HG03025 (cell line): ENCODE data around the gene NOS2.
"Not testable (repeated sequence)": the region's sequence is repeated elsewhere in the genome, so short reads cannot be mapped to it uniquely, and the experiment has no call there.

Experiments used
- ATAC-seq: cut with Tn5 transposase; IDR thresholded peaks from one replicate; pipeline ENCODE4 v1.9.1; 2021; ENCODE audit warnings: mild to moderate bottlenecking, moderate library complexity; ENCODE audit not compliant: unreplicated experiment, low FRiP score

NOS2 gene

GRCh38 chr17:27800522-27800921 is at the start of gene NOS2:
Gene NOS2, minus strand, starts transcription at chr17:27800529. Its CDS starts 1,720 bp downstream, at chr17:27798809.
- no peak for ATAC-seq

- ATAC-seq = no peak
Observed at GRCh38 chr17:27849474-27850185, 49.3 kb upstream of the NOS2 start.

GRCh38 chr17:27848931-27849330 is 48.6 kb upstream of the NOS2 start:
- no peak for ATAC-seq

GRCh38 chr17:27846808-27847307 is 46.5 kb upstream of the NOS2 start:
- ATAC-seq = not testable (repeated sequence)

GRCh38 chr17:27846042-27846655 is 45.8 kb upstream of the NOS2 start:
- ATAC-seq = no peak

GRCh38 chr17:27845264-27846041 is 45.1 kb upstream of the NOS2 start:
- no peak for ATAC-seq

GRCh38 chr17:27840688-27841087 is 40.4 kb upstream of the NOS2 start:
- ATAC-seq = no peak

- not testable (repeated sequence) for ATAC-seq
Observed at GRCh38 chr17:27840406-27840678, 40.0 kb upstream of the NOS2 start.

- ATAC-seq = not testable (repeated sequence)
Observed at GRCh38 chr17:27839571-27840405, 39.5 kb upstream of the NOS2 start.

GRCh38 chr17:27838607-27839006 is 38.3 kb upstream of the NOS2 start:
- ATAC-seq = not testable (repeated sequence)

GRCh38 chr17:27837769-27838168 is 37.4 kb upstream of the NOS2 start:
- not testable (repeated sequence) for ATAC-seq

- no peak for ATAC-seq
Observed at GRCh38 chr17:27836651-27837050, 36.3 kb upstream of the NOS2 start.

GRCh38 chr17:27834571-27834970 is 34.2 kb upstream of the NOS2 start:
- no peak for ATAC-seq

- ATAC-seq = no peak
Observed at GRCh38 chr17:27832831-27833230, 32.5 kb upstream of the NOS2 start.

GRCh38 chr17:27829888-27830287 is 29.6 kb upstream of the NOS2 start:
- not testable (repeated sequence) for ATAC-seq

GRCh38 chr17:27829143-27829711 is 28.9 kb upstream of the NOS2 start:
- not testable (repeated sequence) for ATAC-seq

- ATAC-seq = no peak
Observed at GRCh38 chr17:27825459-27825858, 25.1 kb upstream of the NOS2 start.

GRCh38 chr17:27824745-27825144 is 24.4 kb upstream of the NOS2 start:
- no peak for ATAC-seq

GRCh38 chr17:27824176-27824715 is 23.9 kb upstream of the NOS2 start:
- no peak for ATAC-seq

GRCh38 chr17:27822108-27822507 is 21.8 kb upstream of the NOS2 start:
- ATAC-seq = not testable (repeated sequence)
